GM12891 (cell line): Measurements from ENCODE around the gene UBR4.

Experiments used
- POLR2A ChIP-seq: IDR thresholded peaks from 2 replicates; pipeline ENCODE4 v1.6.1; 2011; ENCODE audit warnings: low read depth, low read length, control low read depth
- POLR2AphosphoS5 ChIP-seq: IDR thresholded peaks from 2 replicates; pipeline ENCODE4 v1.6.1; 2011; ENCODE audit warnings: low read depth, low read length, control low read depth
- SPI1 ChIP-seq: IDR thresholded peaks from 2 replicates; pipeline ENCODE4 v1.6.1; 2011; ENCODE audit warnings: low read depth, low read length, control low read depth
- TAF1 ChIP-seq: IDR thresholded peaks from 2 replicates; pipeline ENCODE4 v1.6.1; 2011; ENCODE audit warnings: low read depth, low read length, control low read depth

GRCh38 chr1:19073311-19074186 is 136.5 kb downstream of the UBR4 start:
- TF ChIP-seq POLR2AphosphoS5 (no peak), POLR2A (no peak), TAF1 (no peak), SPI1 (no peak)
